Astrocyte (in vitro differentiated cells and primary cell): Measurements from ENCODE around the gene FABP3.

Source experiments
- CTCF ChIP-seq: IDR thresholded peaks from 2 replicates; pipeline ENCODE4 v1.5.1; 2011; ENCODE audit warnings: low read depth, mild to moderate bottlenecking, inconsistent platforms, low read length, moderate library complexity; ENCODE audit not compliant: insufficient read depth
- EZH2 ChIP-seq: IDR thresholded peaks from 2 replicates; pipeline ENCODE4 v1.6.1; 2012; ENCODE audit warnings: mild to moderate bottlenecking, low read length, inconsistent platforms; ENCODE audit not compliant: insufficient read depth

GRCh38 chr1:31412205-31412604, 39.3 kb upstream of the FABP3 start:
- no peak for TF ChIP-seq CTCF
- no peak for TF ChIP-seq EZH2
